Fibroblast of lung (primary cell): ENCODE data around the gene AZU1.

Source experiments
- CTCF ChIP-seq, 2 donors: IDR thresholded peaks in 1 of 2; conservative IDR thresholded peaks in 1 of 2; 1 replicate in 1 of 2; 2 replicates in 1 of 2; pipeline ENCODE4 v1.5.1; 2011 to 2012; ENCODE audit warnings: low read length in 2 of 2, control low read depth in 1 of 2, inconsistent platforms in 1 of 2, low read depth in 1 of 2, mild to moderate bottlenecking in 1 of 2
- EZH2 ChIP-seq: IDR thresholded peaks from 2 replicates; pipeline ENCODE4 v1.5.1; 2012; ENCODE audit warnings: low read length, control low read depth, mild to moderate bottlenecking; ENCODE audit errors: missing control alignments

GRCh38 chr19:803099-803561, 24.5 kb upstream of the AZU1 start:
- no peak for TF ChIP-seq CTCF (conservative IDR thresholded peaks at IDR 0.05 in 1 of 2, IDR thresholded peaks at IDR 0.05 in 1 of 2; ENCODE audit: low read depth in 1 of 2, low read length in 2 of 2)
- TF ChIP-seq EZH2: no peak
